CD8-positive, alpha-beta memory T cell (primary cell): ENCODE results near the gene DSCAM. TPM values are rescaled to one million over a fixed set of nuclear protein-coding genes. Genes with fewer than 3 reads are reported as not detected.

Experiments
- CTCF ChIA-PET: fragments of 350-600 bp; sonication (Branson Sonifier 250); formaldehyde crosslinking; loops from one replicate; lab custom pipeline; 2021; ENCODE audit warnings: antibody characterized with exemption; lab: Charles Lee
- POLR2A ChIA-PET: fragments of 350-600 bp; sonication (Branson Sonifier 250); formaldehyde crosslinking; loops from one replicate; lab custom pipeline; 2021; ENCODE audit warnings: antibody characterized with exemption; lab: Charles Lee
- DNase-seq, 5 donors: peaks; one replicate each; pipeline versions ENCODE4 v3.0.0 to v3.0.0-alpha.2; 2020 to 2022; ENCODE audit warnings: mixed read lengths in 1 of 5
- H3K27ac ChIP-seq: one replicate; pipeline ENCODE4 v1.7.0; 2013; ENCODE audit warnings: low read depth, mild to moderate bottlenecking, low read length, moderate library complexity
- H3K27me3 ChIP-seq: 2 replicates; pipeline ENCODE4 v1.7.0; 2013; ENCODE audit warnings: low read length, mild to moderate bottlenecking; ENCODE audit not compliant: insufficient read depth, poor library complexity, severe bottlenecking
- H3K36me3 ChIP-seq: 2 replicates; pipeline ENCODE4 v1.7.0; 2013; ENCODE audit warnings: mild to moderate bottlenecking, low read length, moderate library complexity; ENCODE audit not compliant: insufficient read depth
- H3K4me1 ChIP-seq: 2 replicates; pipeline ENCODE4 v1.7.0; 2013; ENCODE audit warnings: mild to moderate bottlenecking, low read length, moderate library complexity; ENCODE audit not compliant: insufficient read depth
- H3K4me3 ChIP-seq: 2 replicates; pipeline ENCODE4 v1.7.0; 2013; ENCODE audit warnings: mild to moderate bottlenecking, low read length
- H3K9me3 ChIP-seq: 2 replicates; pipeline ENCODE4 v1.7.0; 2013; ENCODE audit warnings: mild to moderate bottlenecking, low read length
- H3K27ac Mint-ChIP-seq, 8 donors: one replicate each; pipeline ENCODE4 v1.8.0; 2020 to 2021; ENCODE audit warnings: mixed read lengths in 8 of 8, mild to moderate bottlenecking in 6 of 8, inconsistent platforms in 3 of 8, moderate library complexity in 3 of 8
- H3K27me3 Mint-ChIP-seq, 2 donors: one replicate each; pipeline ENCODE4 v1.8.0; 2020 to 2021; ENCODE audit warnings: mixed read lengths in 2 of 2, mild to moderate bottlenecking in 1 of 2, moderate library complexity in 1 of 2
- H3K36me3 Mint-ChIP-seq, 3 donors: one replicate each; pipeline ENCODE4 v1.8.0; 2020 to 2021; ENCODE audit warnings: mixed read lengths in 3 of 3, inconsistent platforms in 1 of 3, mild to moderate bottlenecking in 1 of 3
- H3K4me1 Mint-ChIP-seq, 3 donors: one replicate each; pipeline ENCODE4 v1.8.0; 2020 to 2021; ENCODE audit warnings: mixed read lengths in 3 of 3, inconsistent platforms in 1 of 3, mild to moderate bottlenecking in 1 of 3
- H3K4me3 Mint-ChIP-seq, 7 donors: one replicate each; pipeline ENCODE4 v1.8.0; 2020 to 2021; ENCODE audit warnings: mixed read lengths in 7 of 7, mild to moderate bottlenecking in 6 of 7, moderate library complexity in 4 of 7, inconsistent platforms in 2 of 7
- H3K9me3 Mint-ChIP-seq, 5 donors: one replicate each; pipeline ENCODE4 v1.8.0; 2020 to 2022; ENCODE audit warnings: mixed read lengths in 5 of 5, mild to moderate bottlenecking in 3 of 5, moderate library complexity in 2 of 5, inconsistent platforms in 1 of 5
- polyA plus RNA-seq: library from polyadenylated mRNA; unstranded; fragments of 300-500 nt; fragmentation: Illumina TruSeq; gene quantifications from one replicate; pipeline ENCODE4 v1.2.3, GENCODE V29; 2021
- total RNA-seq, 2 experiments: library from RNA; stranded (reverse); gene quantifications; one replicate each; pipeline ENCODE4 v1.2.3, GENCODE V29; 2021

Gene DSCAM
- total and polyA plus RNA-seq, 3 experiments from 2014 or later, result not detected

GRCh38 chr21:40732253-40733023 is 114.5 kb downstream of the DSCAM start:
- no peaks in the 10 kb centered on the region for H3K36me3 ChIP-seq
- peaks cover 0 to 5% (median 2%) of the 10 kb centered on the region in 5 donors for H3K9me3 Mint-ChIP-seq
- H3K27ac ChIP-seq, result no peak overlapping the region
- H3K36me3 Mint-ChIP-seq, result no peaks in the 10 kb centered on the region
- no peaks in the 10 kb centered on the region for H3K27me3 ChIP-seq
- no peaks in the 10 kb centered on the region for H3K4me1 Mint-ChIP-seq
- DNase-seq, result no peak
- H3K4me3 Mint-ChIP-seq, result no peak overlapping the region
- H3K27me3 Mint-ChIP-seq, result peaks cover 0 to 5% of the 10 kb centered on the region in 2 donors
- ChIA-PET CTCF (no interaction called here), POLR2A (no interaction called here)
- H3K4me1 ChIP-seq, result no peaks in the 10 kb centered on the region
- no peaks in the 10 kb centered on the region for H3K9me3 ChIP-seq
- H3K27ac Mint-ChIP-seq, result no peak overlapping the region
- no peak overlapping the region for H3K4me3 ChIP-seq

- H3K9me3 Mint-ChIP-seq, result peaks cover 0 to 8% (median 2%) of the 10 kb centered on the region in 5 donors
- DNase-seq, result no peak
- CTCF ChIA-PET, result no interaction called here
Measured at GRCh38 chr21:40731206-40731605, 115.8 kb downstream of the DSCAM start.

DNA sequence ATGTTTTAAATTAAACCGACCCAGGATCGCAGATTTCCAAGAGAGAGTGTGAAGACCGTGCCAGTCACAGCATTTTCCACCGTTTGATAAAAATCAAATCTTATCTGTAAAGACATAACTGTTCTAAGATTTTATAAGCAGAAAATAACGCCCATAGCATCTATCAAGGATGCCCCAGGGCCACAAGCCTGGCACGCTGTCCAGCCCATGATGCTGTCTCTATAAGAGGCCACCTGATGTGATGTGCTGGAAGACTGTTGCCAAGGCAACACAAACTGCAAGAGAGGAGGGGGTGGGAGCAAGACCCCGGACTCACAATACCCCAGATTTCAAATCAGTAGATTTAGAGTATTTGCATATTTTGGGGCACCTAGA is 116.5 kb downstream of the DSCAM start:
- Histone ChIP-seq H3K4me1 (no peaks in the 10 kb centered on the region), H3K27ac (no peak overlapping the region), H3K4me3 (no peak overlapping the region), H3K36me3 (no peaks in the 10 kb centered on the region), H3K9me3 (no peaks in the 10 kb centered on the region), H3K27me3 (no peaks in the 10 kb centered on the region)
- Mint-ChIP-seq H3K27me3 (peaks cover 0 to 5% of the 10 kb centered on the region in 2 donors), H3K36me3 (no peaks in the 10 kb centered on the region), H3K4me1 (no peaks in the 10 kb centered on the region), H3K9me3 (peaks cover 0 to 14% (median 2%) of the 10 kb centered on the region in 5 donors), H3K4me3 (no peak overlapping the region), H3K27ac (no peak overlapping the region)
- DNase-seq, result no peak
- ChIA-PET CTCF (no interaction called here), POLR2A (no interaction called here)

More at GRCh38 chr21:40731206-40731605, 115.8 kb downstream of the DSCAM start:
- POLR2A ChIA-PET, result no interaction called here
- Mint-ChIP-seq H3K4me3 (no peak overlapping the region), H3K27me3 (peaks cover 0 to 5% of the 10 kb centered on the region in 2 donors), H3K4me1 (no peaks in the 10 kb centered on the region), H3K36me3 (no peaks in the 10 kb centered on the region), H3K27ac (no peak overlapping the region)
- Histone ChIP-seq H3K27me3 (no peaks in the 10 kb centered on the region), H3K27ac (no peak overlapping the region), H3K4me1 (no peaks in the 10 kb centered on the region), H3K9me3 (no peaks in the 10 kb centered on the region), H3K4me3 (no peak overlapping the region), H3K36me3 (no peaks in the 10 kb centered on the region)

DNA sequence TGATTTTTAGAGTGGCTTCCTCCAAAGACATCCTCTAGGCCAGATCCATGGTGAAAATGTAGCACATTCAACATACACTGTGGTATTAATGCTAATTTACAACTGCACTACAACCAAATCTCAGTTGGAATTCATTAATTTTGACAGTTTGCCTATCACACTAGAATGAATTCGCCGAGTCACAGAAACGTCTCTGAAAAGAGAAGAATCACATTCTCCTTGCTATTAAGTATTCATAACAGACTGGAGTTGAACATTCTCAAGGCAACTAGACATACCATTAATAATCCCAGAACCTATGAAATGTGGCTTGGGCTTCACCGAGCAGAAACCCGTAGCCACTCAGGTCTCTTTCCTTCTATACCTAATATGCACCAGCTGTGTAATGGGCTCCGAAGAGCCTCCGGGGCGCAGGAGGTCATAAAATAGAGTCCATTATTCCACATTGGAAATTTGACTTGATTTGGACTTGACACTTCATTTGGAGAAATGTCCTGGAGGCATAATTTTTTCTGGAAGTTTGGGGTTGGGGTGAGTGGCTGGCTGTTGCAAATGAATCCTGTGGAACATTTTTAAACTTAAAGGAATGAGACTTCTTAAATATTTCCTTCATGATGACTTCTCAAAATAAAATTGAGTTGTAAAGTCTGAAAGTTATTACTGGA is 117.1 kb downstream of the DSCAM start:
- Mint-ChIP-seq H3K27me3 (peaks cover 0 to 5% of the 10 kb centered on the region in 2 donors), H3K27ac (no peak overlapping the region), H3K4me3 (no peak overlapping the region), H3K4me1 (no peaks in the 10 kb centered on the region), H3K9me3 (peaks cover 0 to 17% (median 2%) of the 10 kb centered on the region in 5 donors), H3K36me3 (no peaks in the 10 kb centered on the region)
- POLR2A ChIA-PET, result no interaction called here
- Histone ChIP-seq H3K4me3 (no peak overlapping the region), H3K27me3 (no peaks in the 10 kb centered on the region), H3K36me3 (no peaks in the 10 kb centered on the region), H3K9me3 (no peaks in the 10 kb centered on the region), H3K27ac (no peak overlapping the region), H3K4me1 (no peaks in the 10 kb centered on the region)
- CTCF ChIA-PET, result no interaction called here
- no peak for DNase-seq

GRCh38 chr21:40723966-40724365 is 123.0 kb downstream of the DSCAM start:
- H3K4me3 ChIP-seq, result no peak overlapping the region
- H3K27me3 ChIP-seq, result no peaks in the 10 kb centered on the region
- H3K27ac ChIP-seq, result no peak overlapping the region
- Mint-ChIP-seq H3K36me3 (no peaks in the 10 kb centered on the region), H3K27me3 (no peaks in the 10 kb centered on the region), H3K4me3 (no peak overlapping the region), H3K4me1 (no peaks in the 10 kb centered on the region), H3K9me3 (peaks cover 3 to 21% (median 7%) of the 10 kb centered on the region in 5 donors), H3K27ac (no peak overlapping the region)
- no peaks in the 10 kb centered on the region for H3K4me1 ChIP-seq
- H3K9me3 ChIP-seq, result no peaks in the 10 kb centered on the region
- H3K36me3 ChIP-seq, result no peaks in the 10 kb centered on the region
- POLR2A ChIA-PET, result no interaction called here
- DNase-seq, result no peak
- CTCF ChIA-PET, result no interaction called here

GRCh38 chr21:40723317-40723716 is 123.6 kb downstream of the DSCAM start:
- CTCF ChIA-PET, result no interaction called here
- Histone ChIP-seq H3K27me3 (no peaks in the 10 kb centered on the region), H3K4me1 (no peaks in the 10 kb centered on the region), H3K4me3 (no peak overlapping the region), H3K9me3 (no peaks in the 10 kb centered on the region), H3K27ac (no peak overlapping the region), H3K36me3 (no peaks in the 10 kb centered on the region)
- Mint-ChIP-seq H3K9me3 (peaks cover 3 to 23% (median 7%) of the 10 kb centered on the region in 5 donors), H3K36me3 (no peaks in the 10 kb centered on the region), H3K4me3 (no peak overlapping the region), H3K4me1 (no peaks in the 10 kb centered on the region), H3K27ac (no peak overlapping the region), H3K27me3 (no peaks in the 10 kb centered on the region)
- POLR2A ChIA-PET, result no interaction called here
- DNase-seq, result no peak

DNA sequence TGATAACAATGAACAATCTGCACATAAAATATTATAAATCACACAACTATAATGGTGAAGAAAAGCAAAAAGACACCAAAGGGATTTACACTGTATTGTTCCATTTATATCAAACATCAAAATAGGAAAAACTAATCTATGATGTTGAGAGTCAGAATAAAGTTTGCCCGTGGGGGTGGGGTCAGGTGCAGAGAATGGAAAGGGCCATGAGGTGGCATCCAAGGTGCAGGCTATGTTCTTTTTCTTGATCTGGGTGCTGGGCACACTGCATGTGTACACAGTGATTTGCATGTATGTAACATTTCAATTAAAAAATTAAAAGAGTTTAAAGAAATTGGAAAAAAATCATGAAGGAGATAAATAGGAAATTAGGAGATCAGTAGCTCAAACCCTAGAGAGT is 127.3 kb downstream of the DSCAM start:
- Histone ChIP-seq H3K27me3 (no peaks in the 10 kb centered on the region), H3K9me3 (no peaks in the 10 kb centered on the region), H3K27ac (no peak overlapping the region), H3K4me1 (no peaks in the 10 kb centered on the region), H3K36me3 (no peaks in the 10 kb centered on the region), H3K4me3 (no peak overlapping the region)
- Mint-ChIP-seq H3K4me1 (no peaks in the 10 kb centered on the region), H3K9me3 (peaks cover 2 to 30% (median 7%) of the 10 kb centered on the region in 5 donors), H3K36me3 (no peaks in the 10 kb centered on the region), H3K27ac (no peak overlapping the region), H3K27me3 (peaks cover 0 to 1% of the 10 kb centered on the region in 2 donors), H3K4me3 (no peak overlapping the region)
- POLR2A ChIA-PET, result no interaction called here
- CTCF ChIA-PET, result no interaction called here
- no peak for DNase-seq

GRCh38 chr21:40717028-40717427 is 129.9 kb downstream of the DSCAM start:
- peaks cover 0 to 1% of the 10 kb centered on the region in 2 donors for H3K27me3 Mint-ChIP-seq
- CTCF ChIA-PET, result no interaction called here
- H3K36me3 ChIP-seq, result no peaks in the 10 kb centered on the region

More at GRCh38 chr21:40717028-40717427, 129.9 kb downstream of the DSCAM start:
- H3K9me3 ChIP-seq, result no peaks in the 10 kb centered on the region
- Mint-ChIP-seq H3K36me3 (no peaks in the 10 kb centered on the region), H3K27ac (no peak overlapping the region), H3K4me1 (no peaks in the 10 kb centered on the region), H3K9me3 (peaks cover 0 to 30% (median 7%) of the 10 kb centered on the region in 5 donors), H3K4me3 (no peak overlapping the region)
- no peaks in the 10 kb centered on the region for H3K4me1 ChIP-seq
- POLR2A ChIA-PET, result no interaction called here
- H3K4me3 ChIP-seq, result no peak overlapping the region
- no peak overlapping the region for H3K27ac ChIP-seq
- no peaks in the 10 kb centered on the region for H3K27me3 ChIP-seq
- DNase-seq, result no peak
